Stimulated activated CD4-positive, alpha-beta T cell treated with anti-CD3 and anti-CD28 coated beads, TNF-alpha, amount 100 ng/mL, for 24 hours (primary cell): ENCODE measurements around the gene ZFR2.
"Not testable (repeated sequence)": the region's sequence is repeated elsewhere in the genome, so short reads cannot be mapped to it uniquely, and the experiment has no call there.

ENCODE experiments used
- DNase-seq, 3 experiments: peaks; one replicate each; pipeline ENCODE4 v3.0.0-alpha.2; 2020; ENCODE audit warnings: low read depth in 3 of 3

ZFR2 gene

GRCh38 chr19:3868770-3869456 lies at the start of gene ZFR2:
ZFR2 (minus strand) TSS chr19:3869038; CDS start chr19:3869017, 21 bp downstream.
- DNase-seq, result peak in 1 of 3 experiments; percentile 36

- no peak for DNase-seq
These were observed 47.2 kb upstream of the ZFR2 start for GRCh38 chr19:3916033-3916432.

- DNase-seq, result no peak
These were observed 45.4 kb upstream of the ZFR2 start for GRCh38 chr19:3914199-3914598.

GRCh38 chr19:3910105-3910504 lies 41.3 kb upstream of the ZFR2 start:
- DNase-seq, result no peak

- no peak for DNase-seq
These were observed 39.6 kb upstream of the ZFR2 start for GRCh38 chr19:3908266-3909054.

GRCh38 chr19:3907626-3908265 lies 38.9 kb upstream of the ZFR2 start:
- DNase-seq, result no peak

- DNase-seq, result no peak
These were observed 35.4 kb upstream of the ZFR2 start for GRCh38 chr19:3904233-3904632.

- DNase-seq, result no peak
These were observed 33.6 kb upstream of the ZFR2 start for GRCh38 chr19:3902317-3902973.

GRCh38 chr19:3899531-3900294 lies 30.9 kb upstream of the ZFR2 start:
- no peak for DNase-seq

- no peak for DNase-seq
These were observed 29.6 kb upstream of the ZFR2 start for GRCh38 chr19:3898426-3898825.

GRCh38 chr19:3897936-3898335 lies 29.1 kb upstream of the ZFR2 start:
- DNase-seq, result no peak

- no peak for DNase-seq
These were observed 26.9 kb upstream of the ZFR2 start for GRCh38 chr19:3895788-3896187.

GRCh38 chr19:3894959-3895358 lies 26.1 kb upstream of the ZFR2 start:
- not testable (repeated sequence) for DNase-seq

GRCh38 chr19:3893509-3894179 lies 24.8 kb upstream of the ZFR2 start:
- no peak for DNase-seq

GRCh38 chr19:3890591-3890990 lies 21.8 kb upstream of the ZFR2 start:
- DNase-seq, result no peak

- no peak for DNase-seq
These were observed 13.2 kb upstream of the ZFR2 start for GRCh38 chr19:3882041-3882384.

GRCh38 chr19:3881272-3882040 lies 12.6 kb upstream of the ZFR2 start:
- DNase-seq, result no peak

GRCh38 chr19:3880471-3881271 lies 11.8 kb upstream of the ZFR2 start, which contains the start of gene ATCAY:
ATCAY (plus strand) TSS chr19:3880685; CDS start chr19:3885768, 5,083 bp downstream.
- DNase-seq, result no peak

- no peak for DNase-seq
These were observed 10.8 kb upstream of the ZFR2 start for GRCh38 chr19:3879656-3880055.
